ENCODE data around the gene LIPI. TPM values are rescaled to one million over a fixed set of nuclear protein-coding genes. Genes with fewer than 3 reads are reported as not detected.
"Not testable (repeated sequence)": the region's sequence is repeated elsewhere in the genome, so short reads cannot be mapped to it uniquely, and the experiment has no call there.

Gene LIPI
- total RNA-seq, 1 experiment from 2014 or later = not detected

GRCh38 chr21:14061820-14062219 lies 148.9 kb downstream of the LIPI start:
- in situ Hi-C loops (cut with HindIII; ENCODE audit: low pct_unique_long_range_greater_than_20kb, low sequenced_read_pairs) = not testable (repeated sequence)

GRCh38 chr21:14058995-14059627 lies 151.6 kb downstream of the LIPI start:
- DNase-seq (ENCODE audit: low read depth, low spot score); in situ Hi-C loops (cut with HindIII; ENCODE audit: low pct_unique_long_range_greater_than_20kb, low sequenced_read_pairs): not testable (repeated sequence)

More at GRCh38 chr21:14061820-14062219, 148.9 kb downstream of the LIPI start:
- not testable (repeated sequence) for DNase-seq (ENCODE audit: low read depth, low spot score)

Small RNA genes lying within 50 kb of the gene (small RNA-seq; reads per million reads assigned to genes)
- gene RF01518 (0 reads per million in 2 experiments), gene RNA5SP488 (0 to 0.05 reads per million in 2 experiments)

Other genes with a start within 250 kb of the LIPI start
- gene RBM11, start 5.2 kb upstream of the LIPI start, total RNA-seq (2014; rRNA removed; shearing (Covaris generic)) = 1.6 and 2.0 TPM in 2 replicates
- 48.6 and 51.0 TPM in 2 replicates for gene HSPA13, start 172.2 kb upstream of the LIPI start, total RNA-seq (2014; rRNA removed; shearing (Covaris generic))

Measured in SK-MEL-5 (cell line).